ENCODE results near the gene SCAI. TPM values are rescaled to one million over a fixed set of nuclear protein-coding genes. Genes with fewer than 3 reads are reported as not detected.

Gene SCAI
- total and polyA plus RNA-seq, 12 donors, result 0.51 to 4.4 (median 3.5) TPM

GRCh38 chr9:124947727-124948391 is 195.5 kb downstream of the SCAI start:
- no peak for TF ChIP-seq CTCF (IDR thresholded peaks at IDR 0.05)
- Histone ChIP-seq H3K9me3 (no peaks in the 10 kb centered on the region), H3K27me3 (no peaks in the 10 kb centered on the region), H3K4me1 (no peaks in the 10 kb centered on the region), H3K27ac (no peak overlapping the region), H3K36me3 (peaks cover 0 to 12% (median 0%) of the 10 kb centered on the region in 9 donors), H3K4me3 (no peak overlapping the region)
- 76 to 80% methylated on average over 5 of the region's 5 CpGs for WGBS, 2 donors
- ATAC-seq (no peak), DNase-seq (no peak)
- intact Hi-C loops (cut with DNase I), result loop anchor here in 2 of 10 donors (10.0 kb wide), 1 partner anchor 197 kb away; the partner anchor contains the start of gene SCAI (in 2 of the 2)

- 88 to 96% methylated on average over 1 of the region's 1 CpG for WGBS, 2 donors
Measured at GRCh38 chr9:124946167-124946566, 197.2 kb downstream of the SCAI start.

GRCh38 chr9:124941679-124942561 is 201.4 kb downstream of the SCAI start:
- 10 to 16% methylated on average over 31 of the region's 31 CpGs for WGBS, 2 donors
- Histone ChIP-seq H3K4me1 (peaks cover 0 to 26% (median 14%) of the 10 kb centered on the region in 9 donors), H3K27ac (peak overlapping the region; percentile 79 to 99 (median 96)), H3K27me3 (no peaks in the 10 kb centered on the region), H3K9me3 (no peaks in the 10 kb centered on the region), H3K4me3 (peak overlapping the region; percentile 68 to 94 (median 86)), H3K36me3 (peaks cover 0 to 24% (median 5%) of the 10 kb centered on the region in 9 donors)
- intact Hi-C loops (cut with DNase I), result loop anchor here in 8 of 10 donors (1.0 to 10.0 kb wide), 6 partner anchors 75 to 245 kb away; partner anchors contain the start of genes SCAI (in 8 of the 8), PPP6C (in 2 of the 8) and NR6A1 (in 1 of the 8)
- TF ChIP-seq CTCF (IDR thresholded peaks at IDR 0.05), result no peak
- ATAC-seq (peak; percentile 8 to 50 (median 28)), DNase-seq (peak; percentile 42 to 44)

More at GRCh38 chr9:124946167-124946566, 197.2 kb downstream of the SCAI start:
- intact Hi-C loops (cut with DNase I), result loop anchor here in 2 of 10 donors (10.0 kb wide), 1 partner anchor 199 kb away; the partner anchor contains the start of gene SCAI (in 2 of the 2)
- no peak overlapping the region for H3K27ac ChIP-seq
- no peak for TF ChIP-seq CTCF (IDR thresholded peaks at IDR 0.05)
- ATAC-seq, result no peak
- no peaks in the 10 kb centered on the region for H3K27me3 ChIP-seq
- no peaks in the 10 kb centered on the region for H3K36me3 ChIP-seq
- H3K4me3 ChIP-seq, result no peak overlapping the region
- H3K9me3 ChIP-seq, result no peaks in the 10 kb centered on the region
- H3K4me1 ChIP-seq, result peaks cover 0 to 11% (median 7%) of the 10 kb centered on the region in 9 donors
- no peak for DNase-seq
